ENCODE measurements around the gene SNAI3. TPM values are rescaled to one million over a fixed set of nuclear protein-coding genes. Genes with fewer than 3 reads are reported as not detected.

Gene SNAI3
- total RNA-seq, 4 donors from 2014 or later, result 0.33 to 1.3 (median 1.3) TPM

GRCh38 chr16:88733630-88734360 is 47.5 kb upstream of the SNAI3 start:
- peaks cover 7 to 12% of the 10 kb centered on the region in 2 donors for H3K4me1 ChIP-seq
- no peaks in the 10 kb centered on the region for H3K9me3 ChIP-seq
- intact Hi-C loops (cut with DNase I), result no loop called here
- H3K4me3 ChIP-seq (replicated peaks in 1 of 3), result no peak overlapping the region
- peaks cover 21 to 28% of the 10 kb centered on the region in 2 donors for H3K36me3 ChIP-seq
- no peak overlapping the region for H3K27ac ChIP-seq
- WGBS, 2 donors, result 94 to 100% methylated on average over 3 to 23 of the region's 27 CpGs
- TF ChIP-seq CTCF (IDR thresholded peaks at IDR 0.05), result no peak
- TF ChIP-seq POLR2A (IDR thresholded peaks at IDR 0.05), result no peak
- no peaks in the 10 kb centered on the region for H3K27me3 ChIP-seq
- no peak for DNase-seq

GRCh38 chr16:88732961-88733294 is 46.6 kb upstream of the SNAI3 start:
- DNase-seq, result no peak
- Histone ChIP-seq H3K4me3 (replicated peaks in 1 of 3) (no peak overlapping the region), H3K36me3 (peaks cover 21 to 28% of the 10 kb centered on the region in 2 donors), H3K27ac (no peak overlapping the region), H3K9me3 (no peaks in the 10 kb centered on the region), H3K27me3 (no peaks in the 10 kb centered on the region), H3K4me1 (peaks cover 3 to 6% of the 10 kb centered on the region in 2 donors)
- no peak for TF ChIP-seq POLR2A (IDR thresholded peaks at IDR 0.05)
- TF ChIP-seq CTCF (IDR thresholded peaks at IDR 0.05), result no peak
- WGBS, 2 donors, result 88 to 92% methylated on average over 3 to 11 of the region's 13 CpGs
- intact Hi-C loops (cut with DNase I), result no loop called here

GRCh38 chr16:88732172-88732960 is 46.1 kb upstream of the SNAI3 start:
- WGBS, 2 donors, result 82 to 93% methylated on average over 17 to 27 of the region's 30 CpGs
- H3K4me3 ChIP-seq (replicated peaks in 1 of 3), result no peak overlapping the region
- TF ChIP-seq CTCF (IDR thresholded peaks at IDR 0.05) (no peak), POLR2A (IDR thresholded peaks at IDR 0.05) (no peak)
- no peaks in the 10 kb centered on the region for H3K9me3 ChIP-seq
- H3K27ac ChIP-seq, result no peak overlapping the region
- H3K27me3 ChIP-seq, result no peaks in the 10 kb centered on the region
- DNase-seq, result no peak
- intact Hi-C loops (cut with DNase I), result no loop called here
- H3K36me3 ChIP-seq, result peaks cover 23 to 28% of the 10 kb centered on the region in 2 donors
- peaks cover 0 to under 1% of the 10 kb centered on the region in 2 donors for H3K4me1 ChIP-seq

GRCh38 chr16:88731699-88732098 is 45.4 kb upstream of the SNAI3 start:
- Histone ChIP-seq H3K36me3 (peaks cover 29 to 33% of the 10 kb centered on the region in 2 donors), H3K4me3 (replicated peaks in 1 of 3) (no peak overlapping the region), H3K27me3 (no peaks in the 10 kb centered on the region), H3K4me1 (peaks cover 0 to 6% of the 10 kb centered on the region in 2 donors), H3K9me3 (no peaks in the 10 kb centered on the region), H3K27ac (no peak overlapping the region)
- DNase-seq, result no peak
- intact Hi-C loops (cut with DNase I), result no loop called here
- TF ChIP-seq CTCF (IDR thresholded peaks at IDR 0.05), result no peak
- TF ChIP-seq POLR2A (IDR thresholded peaks at IDR 0.05), result no peak
- 85 to 90% methylated on average over 9 to 11 of the region's 15 CpGs for WGBS, 2 donors

Data from thyroid gland (tissue), 4 donors.